ENCODE data around the gene CENPP. TPM values are rescaled to one million over a fixed set of nuclear protein-coding genes. Genes with fewer than 3 reads are reported as not detected.

CENPP gene
- total RNA-seq, 2 donors from 2014 or later = 0.78 to 2.3 TPM

- intact Hi-C loops (cut with DNase I) = no loop called here
- ATAC-seq (no peak), DNase-seq (no peak)
- no peaks in the 10 kb centered on the region for H3K9me3 ChIP-seq
- H3K27ac ChIP-seq = no peak overlapping the region
- H3K27me3 ChIP-seq = no peaks in the 10 kb centered on the region
- no peak overlapping the region for H3K4me3 ChIP-seq
- peaks cover 27% of the 10 kb centered on the region for H3K4me1 ChIP-seq
- peaks cover 0 to 13% of the 10 kb centered on the region in 2 donors for H3K36me3 ChIP-seq (replicated peaks in 1 of 2; ENCODE audit: insufficient read depth in 1 of 2, low read depth in 2 of 2)
- TF ChIP-seq POLR2A (IDR thresholded peaks at IDR 0.05) = no peak
- TF ChIP-seq CTCF (IDR thresholded peaks at IDR 0.05) = no peak
- 91 to 94% methylated on average over 5 of the region's 5 CpGs for WGBS, 2 donors
Measured at GRCh38 chr9:92289708-92290390, 35.9 kb upstream of the CENPP start.

- Histone ChIP-seq H3K4me1 (peaks cover 32% of the 10 kb centered on the region), H3K4me3 (no peak overlapping the region), H3K36me3 (replicated peaks in 1 of 2; ENCODE audit: insufficient read depth in 1 of 2, low read depth in 2 of 2) (peaks cover 0 to 9% of the 10 kb centered on the region in 2 donors), H3K27me3 (no peaks in the 10 kb centered on the region), H3K9me3 (no peaks in the 10 kb centered on the region), H3K27ac (no peak overlapping the region)
- intact Hi-C loops (cut with DNase I) = no loop called here
- no peak for TF ChIP-seq CTCF (IDR thresholded peaks at IDR 0.05)
- TF ChIP-seq POLR2A (IDR thresholded peaks at IDR 0.05) = no peak
- no peak for DNase-seq
- 32 to 33% methylated on average over 1 of the region's 1 CpG for WGBS, 2 donors
- no peak for ATAC-seq
Measured at GRCh38 chr9:92290785-92291429, 34.8 kb upstream of the CENPP start.

- Histone ChIP-seq H3K9me3 (no peaks in the 10 kb centered on the region), H3K4me3 (no peak overlapping the region), H3K36me3 (replicated peaks in 1 of 2; ENCODE audit: insufficient read depth in 1 of 2, low read depth in 2 of 2) (peaks cover 0 to 4% of the 10 kb centered on the region in 2 donors), H3K4me1 (peaks cover 32% of the 10 kb centered on the region), H3K27ac (no peak overlapping the region), H3K27me3 (no peaks in the 10 kb centered on the region)
- no peak for TF ChIP-seq CTCF (IDR thresholded peaks at IDR 0.05)
- no peak for TF ChIP-seq POLR2A (IDR thresholded peaks at IDR 0.05)
- ATAC-seq = no peak
- intact Hi-C loops (cut with DNase I) = no loop called here
- 55 to 67% methylated on average over 2 of the region's 2 CpGs for WGBS, 2 donors
- DNase-seq = no peak
Measured at GRCh38 chr9:92291577-92291976, 34.2 kb upstream of the CENPP start.

- Histone ChIP-seq H3K27ac (peak overlapping the region in 3 of 4 donors; percentile 22 to 81 (median 81)), H3K4me1 (peaks cover 32% of the 10 kb centered on the region), H3K9me3 (no peaks in the 10 kb centered on the region), H3K36me3 (replicated peaks in 1 of 2; ENCODE audit: insufficient read depth in 1 of 2, low read depth in 2 of 2) (peaks cover 0 to 4% of the 10 kb centered on the region in 2 donors), H3K4me3 (peak overlapping the region in 1 of 2 donors; percentile 90), H3K27me3 (no peaks in the 10 kb centered on the region)
- ATAC-seq = no peak
- intact Hi-C loops (cut with DNase I) = no loop called here
- DNase-seq = no peak
- TF ChIP-seq POLR2A (IDR thresholded peaks at IDR 0.05) (no peak), CTCF (IDR thresholded peaks at IDR 0.05) (no peak)
- 49 to 55% methylated on average over 8 of the region's 8 CpGs for WGBS, 2 donors
Measured at GRCh38 chr9:92292338-92293074, 33.2 kb upstream of the CENPP start.

Measured in body of pancreas (tissue), 4 donors.